PFSK-1 (cell line): ENCODE data around the gene TAS2R1.

Experiments
- FOXP2 ChIP-seq: optimal IDR thresholded peaks from 2 replicates; pipeline ENCODE3; 2011; ENCODE audit warnings: borderline replicate concordance, control low read depth, inconsistent platforms; ENCODE audit not compliant: insufficient read depth; ENCODE audit errors: extremely low read length, extremely low read depth
- POLR2AphosphoS5 ChIP-seq: IDR thresholded peaks from 2 replicates; pipeline ENCODE4 v1.6.1; 2012; ENCODE audit warnings: low read depth, mild to moderate bottlenecking, control low read depth, low read length, moderate library complexity
- REST ChIP-seq, 2 experiments: IDR thresholded peaks; 2 replicates each; pipeline versions ENCODE4 v1.6.1 to v1.8.0; 2011 to 2012; ENCODE audit warnings: low read depth in 2 of 2, low read length in 2 of 2, control low read depth in 1 of 2, inconsistent platforms in 1 of 2, mild to moderate bottlenecking in 1 of 2, moderate library complexity in 1 of 2; ENCODE audit not compliant: insufficient read depth in 1 of 2
- SIN3A ChIP-seq: IDR thresholded peaks from 2 replicates; pipeline ENCODE4 v1.6.1; 2012; ENCODE audit warnings: mild to moderate bottlenecking, low read length, moderate library complexity, borderline replicate concordance; ENCODE audit not compliant: insufficient read depth
- TAF1 ChIP-seq: IDR thresholded peaks from 2 replicates; pipeline ENCODE4 v1.6.1; 2012; ENCODE audit warnings: low read length, control low read depth, borderline replicate concordance; ENCODE audit not compliant: insufficient read depth

The TAS2R1 gene

GRCh38 chr5:9619331-9620092 is 10.6 kb downstream of the TAS2R1 start:
- TF ChIP-seq SIN3A (no peak), FOXP2 (no peak), REST (IDR thresholded peaks at IDR 0.05; ENCODE audit: insufficient read depth in 1 of 2, low read depth in 2 of 2, low read length in 2 of 2) (no peak), TAF1 (no peak), POLR2AphosphoS5 (no peak)

DNA sequence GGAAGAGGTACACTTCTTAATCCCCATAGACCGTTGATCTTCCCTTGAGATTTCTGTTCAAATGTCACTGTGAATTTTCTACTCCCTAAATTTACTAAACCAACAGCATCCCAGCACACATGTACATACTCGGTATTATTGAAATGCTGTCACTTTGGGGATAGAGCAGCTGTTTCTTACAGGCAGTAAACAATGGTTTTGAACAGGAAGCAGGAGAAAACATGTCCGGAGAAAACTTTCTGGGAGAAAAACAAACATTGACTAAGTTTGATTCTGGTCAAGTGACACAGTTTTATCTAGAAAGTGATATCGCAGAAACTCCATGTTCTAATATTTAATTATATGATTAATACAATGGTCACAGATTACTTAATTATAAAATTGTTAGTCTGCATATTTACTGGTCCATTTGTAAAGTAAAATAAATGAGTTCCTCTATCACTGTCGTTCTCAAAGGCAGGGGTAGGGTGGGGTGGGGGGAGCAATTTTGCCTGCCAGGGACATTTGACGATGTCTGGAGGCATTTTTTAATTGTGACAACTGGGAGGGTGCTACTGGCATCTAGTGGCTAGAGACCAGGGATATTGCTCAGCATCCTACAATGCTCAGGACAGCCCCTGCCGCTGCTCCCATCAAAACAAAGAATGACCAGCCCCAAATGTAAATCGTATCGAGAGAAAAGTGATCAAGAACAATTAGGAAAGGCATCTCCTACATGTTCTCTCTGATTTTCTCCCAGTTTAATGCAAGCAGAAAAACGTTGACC is 12.2 kb downstream of the TAS2R1 start:
- TF ChIP-seq TAF1 (no peak), REST (IDR thresholded peaks at IDR 0.05; ENCODE audit: insufficient read depth in 1 of 2, low read depth in 2 of 2, low read length in 2 of 2) (no peak), POLR2AphosphoS5 (no peak), SIN3A (no peak), FOXP2 (no peak)

DNA sequence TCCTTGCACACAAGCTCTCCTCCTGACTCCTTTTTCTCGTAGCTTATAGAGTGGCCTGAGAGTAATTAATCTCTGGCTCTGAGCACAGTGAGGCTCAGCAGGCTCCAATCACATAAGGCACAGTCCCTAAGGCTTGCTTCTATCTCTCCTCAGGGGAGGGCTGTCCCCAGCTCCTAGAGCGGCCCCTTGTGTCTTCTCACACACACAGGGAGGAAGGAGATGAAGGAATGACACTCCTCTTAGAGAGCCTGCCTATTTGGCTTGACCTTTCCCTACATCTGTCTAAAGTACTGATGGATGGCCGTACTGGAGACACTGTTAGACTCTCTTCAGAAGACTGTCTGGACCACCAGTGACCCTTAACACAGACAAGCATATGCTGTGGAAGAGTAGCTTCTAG is 12.9 kb downstream of the TAS2R1 start:
- TF ChIP-seq REST (IDR thresholded peaks at IDR 0.05; ENCODE audit: insufficient read depth in 1 of 2, low read depth in 2 of 2, low read length in 2 of 2) (no peak), POLR2AphosphoS5 (no peak), FOXP2 (no peak), TAF1 (no peak), SIN3A (no peak)

DNA sequence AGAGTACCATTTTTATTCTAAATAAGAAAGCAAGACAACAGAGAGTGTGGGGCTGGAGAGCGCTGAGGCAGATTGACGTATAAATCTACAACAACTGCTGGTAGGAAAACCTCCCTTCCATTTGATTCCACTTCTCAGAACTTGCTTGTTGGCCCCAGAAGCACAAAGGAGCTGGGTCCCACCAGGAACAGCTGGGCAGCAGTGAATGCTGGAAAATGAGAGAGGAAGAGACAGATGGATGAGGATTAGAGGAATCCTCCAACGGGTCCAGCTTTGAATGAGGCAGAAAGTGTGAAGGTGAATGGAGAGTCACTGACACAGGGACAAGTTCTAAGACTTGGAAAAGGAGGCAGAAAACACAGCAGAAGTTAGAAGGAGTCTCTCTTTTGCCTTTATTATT is 14.8 kb downstream of the TAS2R1 start:
- no peak for TF ChIP-seq FOXP2
- no peak for TF ChIP-seq POLR2AphosphoS5
- TF ChIP-seq REST (IDR thresholded peaks at IDR 0.05; ENCODE audit: insufficient read depth in 1 of 2, low read depth in 2 of 2, low read length in 2 of 2) = no peak
- TF ChIP-seq TAF1 = no peak
- TF ChIP-seq SIN3A = no peak
